GM23248 (cell line): Measurements from ENCODE around the gene PODXL. TPM values are rescaled to one million over a fixed set of nuclear protein-coding genes. Genes with fewer than 3 reads are reported as not detected.

ENCODE experiments used
- DNase-seq: peaks from one replicate; pipeline ENCODE4 v3.0.0-alpha.2; 2015
- H2AFZ ChIP-seq: fragments of 200-600 bp; sonication (generic); 2 replicates; pipeline ENCODE4 v1.6.1; 2016; ENCODE audit warnings: antibody characterized with exemption
- H3F3A ChIP-seq: fragments of 200-600 bp; sonication (generic); 2 replicates; pipeline ENCODE4 v1.6.1; 2016; ENCODE audit warnings: mild to moderate bottlenecking, antibody characterized with exemption, mixed run types; ENCODE audit not compliant: insufficient read depth
- H3K27ac ChIP-seq: fragments of 200-600 bp; sonication (generic); 2 replicates; pipeline ENCODE4 v1.5.1; 2016; ENCODE audit warnings: mild to moderate bottlenecking
- H3K27me3 ChIP-seq: fragments of 200-600 bp; sonication (generic); replicated peaks from 2 replicates; pipeline ENCODE4 v1.6.1; 2016; ENCODE audit warnings: mild to moderate bottlenecking; ENCODE audit not compliant: insufficient read depth
- H3K36me3 ChIP-seq: fragments of 200-600 bp; sonication (generic); 2 replicates; pipeline ENCODE4 v1.6.1; 2016; ENCODE audit warnings: low read depth, mild to moderate bottlenecking
- H3K4me1 ChIP-seq: fragments of 200-600 bp; sonication (generic); 2 replicates; pipeline ENCODE4 v1.6.1; 2016; ENCODE audit warnings: mild to moderate bottlenecking; ENCODE audit not compliant: insufficient read depth
- H3K4me2 ChIP-seq: fragments of 200-600 bp; sonication (generic); one replicate; pipeline ENCODE4 v1.6.1; 2016; ENCODE audit warnings: mild to moderate bottlenecking; ENCODE audit not compliant: unreplicated experiment
- H3K4me3 ChIP-seq: fragments of 200-600 bp; sonication (generic); 2 replicates; pipeline ENCODE4 v1.5.1; 2016; ENCODE audit warnings: mild to moderate bottlenecking
- H3K79me2 ChIP-seq: fragments of 200-600 bp; sonication (generic); 2 replicates; pipeline ENCODE4 v1.6.1; 2016; ENCODE audit warnings: mild to moderate bottlenecking; ENCODE audit not compliant: insufficient read depth
- H3K9ac ChIP-seq: fragments of 200-600 bp; sonication (generic); 2 replicates; pipeline ENCODE4 v1.6.1; 2016; ENCODE audit warnings: mild to moderate bottlenecking
- H3K9me2 ChIP-seq: fragments of 200-600 bp; sonication (generic); 2 replicates; pipeline ENCODE4 v1.6.1; 2016; ENCODE audit warnings: mixed run types, mild to moderate bottlenecking, moderate library complexity; ENCODE audit not compliant: insufficient read depth
- H3K9me3 ChIP-seq: fragments of 200-600 bp; sonication (generic); one replicate; pipeline ENCODE4 v1.6.1; 2017; ENCODE audit warnings: low read depth
- H4K20me1 ChIP-seq: fragments of 200-600 bp; sonication (generic); 2 replicates; pipeline ENCODE4 v1.6.0; 2016; ENCODE audit not compliant: insufficient read depth
- EZH2 ChIP-seq: fragments of 200-600 bp; sonication (generic); IDR thresholded peaks from 2 replicates; pipeline ENCODE4 v1.6.1; 2018; ENCODE audit warnings: antibody characterized with exemption, mild to moderate bottlenecking; ENCODE audit not compliant: insufficient read depth, poor library complexity, severe bottlenecking
- EZH2phosphoT487 ChIP-seq: fragments of 200-600 bp; sonication (generic); IDR thresholded peaks from 2 replicates; pipeline ENCODE4 v1.6.1; 2018; ENCODE audit warnings: antibody characterized with exemption, moderate library complexity, mild to moderate bottlenecking, low read depth; ENCODE audit not compliant: insufficient read depth
- WGBS, 2 experiments: methylation state at CpG; one replicate each; pipeline ENCODE4 v1.1.6; 2015 to 2017; ENCODE audit warnings: low lambda C conversion rate in 2 of 2, low coverage in 1 of 2; ENCODE audit errors: missing lambda C conversion rate in 2 of 2; 5-methylcytosine and 5-hydroxymethylcytosine counted together
- in situ Hi-C: fragments of 300-500 bp; cut with MboI; formaldehyde crosslinking; loops from 2 replicates; pipeline ENCODE4 v1.15.0; 2020
- polyA plus RNA-seq: library from polyadenylated mRNA; unstranded; fragments of >200 nt; fragmentation: Nextera tagmentation; extraction: Ambion mirVana; gene quantifications from 2 replicates; pipeline ENCODE4 v1.2.1, GENCODE V29; 2016
- total RNA-seq: library from RNA; depleted of rRNA; stranded (reverse); fragments of >200 nt; shearing (Covaris generic); gene quantifications from 2 replicates; pipeline ENCODE4 v1.2.3, GENCODE V29; 2014

Gene PODXL
- total and polyA plus RNA-seq, 2 experiments from 2014 or later: 33.6 to 50.1 TPM

DNA sequence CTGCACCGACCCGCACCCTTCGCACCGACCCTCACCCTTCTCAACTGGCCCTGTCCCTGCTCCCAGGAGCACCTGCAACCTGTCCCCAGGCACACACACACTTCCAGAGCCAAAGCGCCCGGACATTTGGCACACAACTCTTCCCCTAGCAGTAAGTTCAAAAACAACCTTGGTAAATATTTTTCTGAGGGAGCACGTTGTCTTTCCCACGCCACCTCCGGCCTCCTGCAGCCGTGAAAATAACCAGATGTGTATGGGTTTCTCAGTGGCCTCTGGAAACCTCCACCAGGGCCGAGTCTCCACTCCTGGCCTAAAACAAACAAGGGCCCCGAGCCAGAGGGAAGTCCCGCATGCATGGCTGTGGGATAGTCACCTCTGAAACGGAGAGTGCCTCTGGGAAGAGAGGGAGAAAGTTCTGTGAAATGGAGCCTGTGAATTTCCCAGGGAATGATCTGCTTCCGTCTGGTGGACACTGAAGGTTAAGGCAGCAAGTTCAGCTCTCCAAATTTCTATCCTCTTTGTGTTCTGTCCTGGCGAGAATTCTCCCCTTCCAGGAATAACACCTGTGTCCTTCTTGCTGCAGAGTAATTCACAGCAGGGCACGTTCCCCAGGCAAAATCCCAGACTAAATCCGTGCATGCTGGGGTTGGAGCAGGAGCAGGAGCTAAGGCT lies 15.8 kb downstream of the PODXL start:
- peaks cover 98% of the 10 kb centered on the region for H3K79me2 ChIP-seq
- 82 to 84% methylated on average over 18 of the region's 18 CpGs for WGBS, 2 experiments

DNA sequence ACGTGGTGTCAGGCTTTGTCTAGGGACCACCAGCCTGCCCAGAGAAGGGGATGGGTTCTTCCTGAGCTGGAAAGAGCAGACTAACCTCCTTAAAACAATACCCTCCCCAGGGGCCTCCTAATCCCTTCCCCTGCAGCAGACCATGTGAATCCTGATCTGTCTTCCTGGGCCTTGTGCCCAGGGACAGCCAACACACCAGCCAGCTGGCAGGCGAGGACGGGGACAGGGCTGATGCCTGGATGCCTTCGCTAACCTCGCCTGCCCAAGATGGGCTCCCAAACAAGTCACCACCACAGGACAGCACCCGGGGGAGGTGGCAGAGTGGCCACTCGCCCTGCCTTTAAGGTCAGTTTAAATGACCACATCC lies 17.6 kb downstream of the PODXL start:
- Histone ChIP-seq H3K9me2 (no peaks in the 10 kb centered on the region), H3K4me1 (peaks cover 24% of the 10 kb centered on the region), H3F3A (peaks cover 29% of the 10 kb centered on the region; the same call in 1 of the 2 replicates), H3K36me3 (peaks cover 5% of the 10 kb centered on the region; the same call in 1 of the 2 replicates), H3K4me3 (no peak overlapping the region), H3K27ac (peak overlapping the region; percentile 61), H4K20me1 (no peaks in the 10 kb centered on the region), H3K27me3 (no peaks in the 10 kb centered on the region), H3K9ac (peak overlapping the region; percentile 18; the same call in 1 of the 2 replicates), H3K79me2 (peaks cover 98% of the 10 kb centered on the region), H3K9me3 (no peaks in the 10 kb centered on the region), H2AFZ (no peak overlapping the region), H3K4me2 (peak overlapping the region; percentile 59)
- 44% methylated on average over 7 of the region's 7 CpGs for WGBS, 2 experiments
- TF ChIP-seq EZH2 (no peak), EZH2phosphoT487 (no peak)
- DNase-seq: peak; percentile 68
- in situ Hi-C loops: no loop called here

More for the DNA sequence above, 15.8 kb downstream of the PODXL start:
- H4K20me1 ChIP-seq: no peaks in the 10 kb centered on the region
- peaks cover 33% of the 10 kb centered on the region; the same call in 1 of the 2 replicates for H3F3A ChIP-seq
- peaks cover 32% of the 10 kb centered on the region for H3K4me1 ChIP-seq
- no peaks in the 10 kb centered on the region for H3K27me3 ChIP-seq
- no peak overlapping the region for H3K4me2 ChIP-seq
- no peak overlapping the region for H2AFZ ChIP-seq
- no peak for DNase-seq
- no peak for TF ChIP-seq EZH2phosphoT487
- TF ChIP-seq EZH2: no peak
- H3K9ac ChIP-seq: no peak overlapping the region
- H3K27ac ChIP-seq: no peak overlapping the region
- no peaks in the 10 kb centered on the region for H3K9me3 ChIP-seq
- peaks cover 5% of the 10 kb centered on the region; the same call in 1 of the 2 replicates for H3K36me3 ChIP-seq
- in situ Hi-C loops: no loop called here
- no peaks in the 10 kb centered on the region for H3K9me2 ChIP-seq
- H3K4me3 ChIP-seq: no peak overlapping the region

DNA sequence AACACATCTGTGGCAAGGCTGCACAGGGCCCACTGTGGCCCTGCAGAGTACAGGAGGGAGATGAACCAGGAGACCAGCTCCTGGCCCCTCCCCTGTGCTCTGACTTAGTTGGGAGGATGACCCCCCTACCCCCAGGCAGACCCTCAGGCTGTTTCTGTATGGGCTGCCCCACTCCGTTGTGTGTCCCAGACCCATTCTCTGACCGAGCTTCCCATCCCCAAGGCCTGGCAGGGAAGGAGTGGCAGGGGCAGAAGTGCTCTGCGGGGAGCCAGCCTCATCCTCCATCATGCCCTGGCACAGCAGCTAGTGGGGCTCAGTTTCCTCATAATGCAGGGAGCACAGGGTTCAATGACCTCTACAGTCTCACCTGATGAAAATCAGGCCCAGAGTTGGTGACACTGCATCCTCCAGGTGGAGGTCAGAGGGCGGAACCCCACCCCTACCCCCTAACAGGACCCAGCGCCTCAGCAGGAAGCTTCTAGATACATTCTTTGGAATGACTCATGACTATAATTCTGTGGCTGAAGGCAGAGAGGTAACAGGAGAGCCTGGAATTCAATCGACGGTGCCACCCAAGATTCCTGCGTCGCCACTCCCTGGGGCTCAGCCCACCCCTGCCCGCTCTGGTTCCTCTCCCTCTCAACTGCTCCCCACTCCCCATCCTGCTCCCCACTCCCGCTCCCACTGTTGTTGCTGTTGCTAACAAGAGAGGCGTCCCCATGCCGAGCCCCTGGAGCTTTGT lies 18.2 kb downstream of the PODXL start:
- peak overlapping the region; percentile 61 for H3K27ac ChIP-seq
- peaks cover 98% of the 10 kb centered on the region for H3K79me2 ChIP-seq
- H3K27me3 ChIP-seq: no peaks in the 10 kb centered on the region
- peak overlapping the region; percentile 59 for H3K4me2 ChIP-seq
- H3K9me2 ChIP-seq: no peaks in the 10 kb centered on the region
- DNase-seq: peak; percentile 70
- peaks cover 5% of the 10 kb centered on the region; the same call in 1 of the 2 replicates for H3K36me3 ChIP-seq
- H3F3A ChIP-seq: peaks cover 29% of the 10 kb centered on the region; the same call in 1 of the 2 replicates
- no peaks in the 10 kb centered on the region for H4K20me1 ChIP-seq
- TF ChIP-seq EZH2phosphoT487 (no peak), EZH2 (no peak)
- in situ Hi-C loops: no loop called here
- H3K9ac ChIP-seq: peak overlapping the region; percentile 18; the same call in 1 of the 2 replicates
- H3K9me3 ChIP-seq: no peaks in the 10 kb centered on the region
- no peak overlapping the region for H3K4me3 ChIP-seq
- WGBS, 2 experiments: 80 to 81% methylated on average over 10 to 13 of the region's 13 CpGs
- no peak overlapping the region for H2AFZ ChIP-seq
- peaks cover 24% of the 10 kb centered on the region for H3K4me1 ChIP-seq

DNA sequence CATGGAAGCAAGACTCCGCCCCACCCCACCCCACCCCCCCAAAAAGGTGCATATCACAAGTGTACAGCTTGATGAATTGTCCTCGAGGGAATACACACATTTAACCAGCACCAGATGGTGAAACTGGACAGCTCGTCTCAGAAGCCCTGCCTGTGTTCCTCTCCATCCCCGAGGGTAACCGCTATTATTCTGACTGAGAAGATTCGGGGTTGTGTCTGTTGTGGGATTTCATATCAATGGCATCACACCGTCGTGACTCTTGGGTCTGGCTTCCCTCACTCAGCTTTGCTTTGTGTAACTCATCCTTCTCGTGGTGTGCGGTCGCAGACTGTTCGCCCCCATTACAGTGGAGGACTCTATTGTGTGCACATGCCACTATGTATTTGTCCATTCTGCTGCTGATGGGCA lies 18.9 kb downstream of the PODXL start:
- in situ Hi-C loops: no loop called here
- no peak for TF ChIP-seq EZH2phosphoT487
- TF ChIP-seq EZH2: no peak
- H3K4me2 ChIP-seq: no peak overlapping the region
- WGBS, 2 experiments: 45 to 46% methylated on average over 11 to 12 of the region's 12 CpGs
- peaks cover 29% of the 10 kb centered on the region; the same call in 1 of the 2 replicates for H3F3A ChIP-seq
- H2AFZ ChIP-seq: no peak overlapping the region
- H3K4me1 ChIP-seq: peaks cover 24% of the 10 kb centered on the region
- no peaks in the 10 kb centered on the region for H4K20me1 ChIP-seq
- no peak overlapping the region for H3K9ac ChIP-seq
- H3K27ac ChIP-seq: peak overlapping the region; percentile 61
- DNase-seq: peak; percentile 67
- H3K79me2 ChIP-seq: peaks cover 98% of the 10 kb centered on the region
- H3K36me3 ChIP-seq: peaks cover 3% of the 10 kb centered on the region; the same call in 1 of the 2 replicates
- H3K4me3 ChIP-seq: no peak overlapping the region
- no peaks in the 10 kb centered on the region for H3K9me3 ChIP-seq
- no peaks in the 10 kb centered on the region for H3K27me3 ChIP-seq
- no peaks in the 10 kb centered on the region for H3K9me2 ChIP-seq
